T-helper 2 cell (primary cell): Measurements from ENCODE around the gene CPN2.
A peak's percentile ranks its signal among the peaks of the same experiment; 100 is the strongest.

Experiments used
- DNase-seq, 5 experiments: peaks; one replicate each; pipeline versions ENCODE4 v3.0.0 to v3.0.0-alpha.2; 2012 to 2022

CPN2 gene

GRCh38 chr3:194312743-194313281 lies 38.3 kb downstream of the CPN2 start:
- no peak for DNase-seq

- DNase-seq, result no peak
Observed at GRCh38 chr3:194312186-194312742, 38.9 kb downstream of the CPN2 start.

GRCh38 chr3:194311000-194311399 lies 40.1 kb downstream of the CPN2 start:
- no peak for DNase-seq

GRCh38 chr3:194310060-194310835 lies 40.9 kb downstream of the CPN2 start:
- no peak for DNase-seq

GRCh38 chr3:194308601-194309449 lies 42.3 kb downstream of the CPN2 start:
- no peak for DNase-seq

GRCh38 chr3:194307849-194308248 lies 43.3 kb downstream of the CPN2 start:
- no peak for DNase-seq

GRCh38 chr3:194306771-194307640 lies 44.1 kb downstream of the CPN2 start:
- peak in 1 of 5 experiments; percentile 72 for DNase-seq

GRCh38 chr3:194306109-194306686 lies 44.9 kb downstream of the CPN2 start:
- peak in 4 of 5 experiments; percentile 15 to 92 (median 38) for DNase-seq

- DNase-seq, result no peak
Observed at GRCh38 chr3:194305356-194306108, 45.6 kb downstream of the CPN2 start.

GRCh38 chr3:194304186-194304917 lies 46.8 kb downstream of the CPN2 start:
- peak in 1 of 5 experiments; percentile 42 for DNase-seq

- DNase-seq, result no peak
Observed at GRCh38 chr3:194303749-194304148, 47.4 kb downstream of the CPN2 start.

- no peak for DNase-seq
Observed at GRCh38 chr3:194301730-194302129, 49.4 kb downstream of the CPN2 start.

- DNase-seq, result no peak
Observed at GRCh38 chr3:194300936-194301335, 50.2 kb downstream of the CPN2 start.

- no peak for DNase-seq
Observed at GRCh38 chr3:194300382-194300758, 50.8 kb downstream of the CPN2 start.

- no peak for DNase-seq
Observed at GRCh38 chr3:194298331-194299227, 52.5 kb downstream of the CPN2 start.

- DNase-seq, result no peak
Observed at GRCh38 chr3:194296454-194297263, 54.5 kb downstream of the CPN2 start.

- no peak for DNase-seq
Observed at GRCh38 chr3:194294895-194295214, 56.3 kb downstream of the CPN2 start.

- no peak for DNase-seq
Observed at GRCh38 chr3:194294199-194294894, 56.8 kb downstream of the CPN2 start.
